ENCODE measurements around the gene HS3ST5. TPM values are rescaled to one million over a fixed set of nuclear protein-coding genes. Genes with fewer than 3 reads are reported as not detected.

HS3ST5 gene
- total RNA-seq, 1 experiment from 2014 or later = 14.4 TPM

DNA sequence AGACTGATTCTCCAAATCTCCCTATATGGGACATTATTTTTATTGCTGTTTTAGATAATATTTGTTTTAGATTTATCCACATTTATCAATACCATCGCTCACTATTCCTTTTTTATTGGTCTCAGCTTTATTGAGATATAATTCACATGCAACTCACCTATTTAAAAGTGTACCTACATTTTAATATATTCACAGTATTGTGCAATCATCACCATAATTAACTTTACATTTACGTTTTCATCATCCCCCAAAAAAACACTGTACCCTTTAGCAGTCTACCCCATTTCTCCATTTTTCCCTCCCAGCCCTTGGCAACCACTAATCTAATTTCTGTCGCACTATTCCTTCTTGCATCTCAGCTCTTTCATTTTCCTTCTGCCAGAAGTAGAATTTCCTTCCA lies 261.1 kb downstream of the HS3ST5 start:
- no peak overlapping the region for H3K9ac ChIP-seq (ENCODE audit: extremely low read depth, insufficient read length, low read length)
- H4K20me1 ChIP-seq (ENCODE audit: control insufficient read depth, insufficient read depth, insufficient read length) = no peaks in the 10 kb centered on the region
- peaks cover 17 to 18% of the 10 kb centered on the region in 2 experiments for H3K4me1 Mint-ChIP-seq
- no peak overlapping the region for H3K18ac ChIP-seq (ENCODE audit: insufficient read length, low read depth, low read length)
- no peak overlapping the region; a peak in 1 of 7 replicates for H3K27ac Mint-ChIP-seq
- H3K79me2 ChIP-seq (ENCODE audit: insufficient read depth, low read length) = no peaks in the 10 kb centered on the region
- no peak overlapping the region for H4K8ac ChIP-seq (replicated peaks; ENCODE audit: insufficient read length, low read depth, low read length)
- no peak overlapping the region for H4K91ac ChIP-seq (ENCODE audit: insufficient read length, low read depth, low read length)
- peaks cover 10 to 33% (median 28%) of the 10 kb centered on the region in 3 experiments for H3K36me3 Mint-ChIP-seq (ENCODE audit: insufficient read depth in 1 of 3, low read depth in 3 of 3)
- no peak overlapping the region for H2BK20ac ChIP-seq (ENCODE audit: low read depth, low read length, poor library complexity, severe bottlenecking)
- no peak overlapping the region for H3K27ac ChIP-seq (ENCODE audit: insufficient read length, low read depth, low read length)
- H3K23me2 ChIP-seq (ENCODE audit: insufficient read length, low read depth, low read length, poor library complexity, severe bottlenecking) = no peaks in the 10 kb centered on the region
- H3K4me2 ChIP-seq (ENCODE audit: insufficient read depth, insufficient read length, low read length) = no peak overlapping the region
- H3K27me3 ChIP-seq (ENCODE audit: insufficient read depth, low read length) = no peaks in the 10 kb centered on the region
- H3K4ac ChIP-seq (ENCODE audit: low read depth, low read length) = no peak overlapping the region
- H2BK120ac ChIP-seq (ENCODE audit: low read depth, low read length, poor library complexity, severe bottlenecking) = no peak overlapping the region
- no peaks in the 10 kb centered on the region for H3K9me3 ChIP-seq (ENCODE audit: control insufficient read depth, low read depth, low read length)
- H3K23ac ChIP-seq (ENCODE audit: insufficient read length, low read depth, low read length) = no peak overlapping the region
- H3T11ph ChIP-seq (ENCODE audit: low read length) = no peak overlapping the region
- 100% methylated on average over 1 of the region's 3 CpGs for WGBS (ENCODE audit: extremely low coverage, insufficient read length, low lambda C conversion rate)
- H3K4me3 Mint-ChIP-seq = no peak overlapping the region
- H3K9me3 Mint-ChIP-seq = peaks cover 0 to 6% of the 10 kb centered on the region in 2 experiments; a peak in 1 of 5 replicates
- no peaks in the 10 kb centered on the region for H3K79me1 ChIP-seq (ENCODE audit: insufficient read depth, low read depth, low read length, poor library complexity, severe bottlenecking)
- no peak for DNase-seq
- no peak overlapping the region for H2AFZ ChIP-seq (ENCODE audit: low read length)
- H3K56ac ChIP-seq (ENCODE audit: insufficient read length, low read depth, low read length) = no peak overlapping the region
- no peak overlapping the region for H2BK12ac ChIP-seq (ENCODE audit: insufficient read length, low read depth, low read length)
- H2AK5ac ChIP-seq (ENCODE audit: insufficient read length, low read length) = no peak overlapping the region
- H3K27me3 Mint-ChIP-seq (ENCODE audit: low read depth) = no peaks in the 10 kb centered on the region
- no peak overlapping the region for H2BK5ac ChIP-seq (ENCODE audit: insufficient read length, low read length)
- H3K14ac ChIP-seq (ENCODE audit: insufficient read depth, low read length) = no peak overlapping the region
- TF ChIP-seq, protein P1, sequence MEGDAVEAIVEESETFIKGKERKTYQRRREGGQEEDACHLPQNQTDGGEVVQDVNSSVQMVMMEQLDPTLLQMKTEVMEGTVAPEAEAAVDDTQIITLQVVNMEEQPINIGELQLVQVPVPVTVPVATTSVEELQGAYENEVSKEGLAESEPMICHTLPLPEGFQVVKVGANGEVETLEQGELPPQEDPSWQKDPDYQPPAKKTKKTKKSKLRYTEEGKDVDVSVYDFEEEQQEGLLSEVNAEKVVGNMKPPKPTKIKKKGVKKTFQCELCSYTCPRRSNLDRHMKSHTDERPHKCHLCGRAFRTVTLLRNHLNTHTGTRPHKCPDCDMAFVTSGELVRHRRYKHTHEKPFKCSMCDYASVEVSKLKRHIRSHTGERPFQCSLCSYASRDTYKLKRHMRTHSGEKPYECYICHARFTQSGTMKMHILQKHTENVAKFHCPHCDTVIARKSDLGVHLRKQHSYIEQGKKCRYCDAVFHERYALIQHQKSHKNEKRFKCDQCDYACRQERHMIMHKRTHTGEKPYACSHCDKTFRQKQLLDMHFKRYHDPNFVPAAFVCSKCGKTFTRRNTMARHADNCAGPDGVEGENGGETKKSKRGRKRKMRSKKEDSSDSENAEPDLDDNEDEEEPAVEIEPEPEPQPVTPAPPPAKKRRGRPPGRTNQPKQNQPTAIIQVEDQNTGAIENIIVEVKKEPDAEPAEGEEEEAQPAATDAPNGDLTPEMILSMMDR (conservative IDR thresholded peaks at IDR 0.05) = no peak
- no peak overlapping the region for H2BK15ac ChIP-seq (ENCODE audit: low read depth, low read length)
- H4K5ac ChIP-seq (ENCODE audit: insufficient read length, low read depth, low read length) = no peak overlapping the region
- H3K4me1 ChIP-seq (ENCODE audit: insufficient read depth, low read length) = no peaks in the 10 kb centered on the region; the same call in 1 of the 2 replicates
